VCaP (cell line): ENCODE data around the gene ARHGEF17.

Experiments
- H3K27ac ChIP-seq: fragments of 450-650 bp; 2 replicates; pipeline ENCODE4 v1.5.1; 2017
- TF ChIP-seq, protein P1 (sequence below): fragments of 450-650 bp; conservative IDR thresholded peaks from 2 replicates; pipeline ENCODE4 v1.5.1; 2017; ENCODE audit warnings: mild to moderate bottlenecking, moderate library complexity

ARHGEF17 gene

DNA sequence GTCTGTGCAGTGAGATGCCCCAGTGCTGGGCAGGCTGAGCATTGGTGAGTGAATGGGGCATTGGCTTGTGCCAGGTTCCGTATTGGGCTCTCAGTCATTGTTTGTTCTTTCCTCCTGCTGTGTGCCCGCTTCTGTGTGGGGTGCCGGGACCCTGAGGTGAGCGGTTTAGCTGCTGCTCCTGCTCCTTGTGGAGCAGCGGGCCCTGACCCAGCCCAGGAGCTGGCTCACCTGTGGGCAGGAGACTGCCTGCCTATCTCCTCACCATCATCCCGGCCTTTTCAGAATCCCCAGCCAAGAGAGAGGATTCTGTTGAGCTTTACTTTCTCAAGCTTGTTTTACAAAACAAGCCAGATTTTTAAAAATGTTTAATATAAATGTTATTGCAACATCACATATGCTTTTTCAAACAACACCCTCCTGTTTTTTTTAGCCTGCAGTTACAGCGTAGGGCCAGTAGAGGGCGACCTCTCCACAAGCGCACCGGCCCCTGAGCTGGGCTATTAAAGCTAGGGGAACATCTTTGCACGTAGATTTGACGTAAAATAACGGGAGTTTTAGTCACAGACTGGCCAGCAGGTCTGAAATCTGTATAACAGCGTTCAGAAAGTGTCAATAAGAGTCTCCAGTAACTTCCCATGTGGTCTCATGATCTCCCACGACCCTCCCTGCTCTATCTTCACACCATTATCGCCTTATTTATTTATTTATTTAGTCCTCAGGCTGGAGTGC lies 43.0 kb downstream of the ARHGEF17 start:
- TF ChIP-seq, protein P1, sequence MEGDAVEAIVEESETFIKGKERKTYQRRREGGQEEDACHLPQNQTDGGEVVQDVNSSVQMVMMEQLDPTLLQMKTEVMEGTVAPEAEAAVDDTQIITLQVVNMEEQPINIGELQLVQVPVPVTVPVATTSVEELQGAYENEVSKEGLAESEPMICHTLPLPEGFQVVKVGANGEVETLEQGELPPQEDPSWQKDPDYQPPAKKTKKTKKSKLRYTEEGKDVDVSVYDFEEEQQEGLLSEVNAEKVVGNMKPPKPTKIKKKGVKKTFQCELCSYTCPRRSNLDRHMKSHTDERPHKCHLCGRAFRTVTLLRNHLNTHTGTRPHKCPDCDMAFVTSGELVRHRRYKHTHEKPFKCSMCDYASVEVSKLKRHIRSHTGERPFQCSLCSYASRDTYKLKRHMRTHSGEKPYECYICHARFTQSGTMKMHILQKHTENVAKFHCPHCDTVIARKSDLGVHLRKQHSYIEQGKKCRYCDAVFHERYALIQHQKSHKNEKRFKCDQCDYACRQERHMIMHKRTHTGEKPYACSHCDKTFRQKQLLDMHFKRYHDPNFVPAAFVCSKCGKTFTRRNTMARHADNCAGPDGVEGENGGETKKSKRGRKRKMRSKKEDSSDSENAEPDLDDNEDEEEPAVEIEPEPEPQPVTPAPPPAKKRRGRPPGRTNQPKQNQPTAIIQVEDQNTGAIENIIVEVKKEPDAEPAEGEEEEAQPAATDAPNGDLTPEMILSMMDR, result peak; percentile 100
- no peak overlapping the region for H3K27ac ChIP-seq

DNA sequence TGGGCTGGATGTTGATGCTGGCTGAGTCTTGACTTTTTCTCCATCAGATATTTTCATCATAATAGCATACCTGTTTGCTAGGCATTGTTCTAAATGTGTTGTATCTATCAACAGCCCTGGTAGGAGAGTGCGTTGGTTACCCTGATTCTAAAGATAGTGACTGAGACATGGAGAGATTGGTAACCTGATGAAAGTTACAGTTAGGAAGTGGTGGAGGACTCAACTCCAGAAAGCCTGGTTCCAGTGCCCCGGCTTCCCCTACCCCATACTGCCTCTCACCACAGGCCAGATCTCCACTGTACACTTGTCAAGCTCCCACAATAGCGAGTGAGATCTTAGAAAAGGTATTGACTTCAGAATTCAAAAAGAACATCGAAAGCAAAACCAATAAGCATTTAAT lies 45.3 kb downstream of the ARHGEF17 start:
- TF ChIP-seq, protein P1, result no peak
- H3K27ac ChIP-seq, result no peak overlapping the region

DNA sequence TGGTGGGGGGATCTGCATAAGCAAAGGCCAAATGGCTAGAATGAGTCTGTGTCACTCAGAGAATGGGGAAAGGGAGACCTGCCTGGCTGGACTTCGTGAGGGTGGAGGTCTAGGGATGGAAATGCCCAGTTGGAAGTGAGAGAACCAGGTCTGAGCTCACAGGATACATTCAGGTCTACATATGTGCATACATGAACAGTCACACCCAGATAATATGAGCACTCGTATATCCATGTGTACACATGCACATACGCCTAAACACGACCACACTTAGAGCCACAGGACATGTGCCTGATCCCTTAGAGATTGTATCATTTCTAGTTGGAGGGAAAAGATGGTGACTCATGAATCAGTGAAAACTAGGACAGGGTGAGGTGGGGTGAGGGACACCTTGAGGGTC lies 47.0 kb downstream of the ARHGEF17 start:
- no peak overlapping the region for H3K27ac ChIP-seq
- TF ChIP-seq, protein P1, result no peak

DNA sequence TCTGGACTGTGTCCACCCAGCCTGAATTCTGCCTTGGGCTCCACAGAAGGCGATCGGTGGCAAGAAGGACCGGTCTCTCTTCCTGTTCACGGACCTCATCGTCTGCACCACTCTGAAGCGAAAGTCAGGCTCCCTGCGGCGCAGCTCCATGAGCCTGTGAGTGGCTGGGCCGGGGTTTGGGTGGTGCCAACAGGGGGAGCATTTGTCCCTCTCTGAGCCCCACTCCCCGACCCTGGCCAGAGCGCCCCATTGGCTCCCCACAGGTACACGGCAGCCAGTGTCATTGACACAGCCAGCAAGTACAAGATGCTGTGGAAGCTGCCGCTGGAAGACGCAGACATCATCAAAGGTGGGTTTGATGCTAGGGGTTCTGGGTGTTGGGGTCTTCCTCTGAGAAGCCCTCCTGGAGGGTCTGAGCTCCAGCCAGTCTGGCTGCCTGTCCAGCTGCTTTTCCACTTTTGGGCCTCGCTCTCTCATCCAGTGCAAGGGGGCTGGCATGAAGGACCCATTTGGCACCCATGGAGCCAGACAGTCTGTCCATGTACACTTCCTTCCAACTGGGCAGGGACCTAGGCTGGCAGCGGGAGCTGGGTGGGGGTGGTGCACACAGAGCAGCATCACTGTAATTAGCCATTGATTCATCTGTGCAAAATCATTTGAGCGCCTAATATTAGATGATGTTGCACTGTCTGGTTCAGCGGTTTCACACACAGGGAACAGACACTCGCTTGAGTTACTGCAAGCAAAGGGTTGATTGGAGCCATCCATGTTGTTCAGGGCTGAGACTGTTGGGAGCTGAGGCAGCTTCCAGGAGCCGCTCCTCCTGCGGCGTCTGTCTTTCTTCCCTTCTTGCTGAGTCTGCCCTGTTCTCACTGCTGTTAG lies 49.1 kb downstream of the ARHGEF17 start:
- TF ChIP-seq, protein P1, result no peak
- no peak overlapping the region for H3K27ac ChIP-seq

DNA sequence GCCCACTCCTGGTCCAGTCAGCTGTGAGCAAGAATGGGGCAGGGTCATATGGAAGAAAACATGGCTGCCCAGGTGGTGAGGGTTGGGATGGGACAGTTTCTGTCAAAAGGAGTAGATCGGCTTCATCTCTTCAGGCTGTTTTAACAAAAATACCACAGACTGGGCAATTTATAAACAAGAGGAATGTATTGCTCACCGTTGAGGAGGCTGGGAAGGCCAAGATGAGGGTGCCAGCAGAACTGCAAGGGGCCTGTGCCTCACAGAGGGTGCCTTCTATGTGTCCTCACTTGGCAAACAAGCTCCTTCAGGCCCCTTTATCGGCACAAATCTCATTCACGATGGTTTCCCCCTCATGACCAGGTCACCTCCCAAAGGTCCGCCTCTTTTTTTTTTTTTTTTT lies 50.0 kb downstream of the ARHGEF17 start:
- no peak overlapping the region for H3K27ac ChIP-seq
- TF ChIP-seq, protein P1, result no peak

DNA sequence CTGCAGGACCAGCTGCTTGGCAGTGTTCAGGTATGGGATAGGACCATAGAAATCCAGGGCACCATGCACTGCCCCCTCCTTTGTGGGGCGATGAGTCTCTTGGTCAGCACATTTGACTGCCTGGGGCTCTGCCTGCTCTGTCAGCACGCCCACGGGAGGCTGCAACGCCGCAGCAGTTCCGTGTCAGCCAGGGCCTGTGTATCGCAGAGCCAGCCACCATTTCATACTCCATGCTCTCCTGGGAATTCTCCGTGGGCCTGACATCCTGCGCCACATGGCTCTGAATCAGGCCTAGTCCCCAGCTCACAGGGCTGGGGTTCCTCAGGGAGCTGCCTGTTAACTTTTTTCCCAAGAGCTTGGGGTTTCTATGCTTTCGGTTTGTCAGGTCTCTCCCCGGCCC lies 51.3 kb downstream of the ARHGEF17 start:
- TF ChIP-seq, protein P1, result no peak
- H3K27ac ChIP-seq, result no peak overlapping the region

DNA sequence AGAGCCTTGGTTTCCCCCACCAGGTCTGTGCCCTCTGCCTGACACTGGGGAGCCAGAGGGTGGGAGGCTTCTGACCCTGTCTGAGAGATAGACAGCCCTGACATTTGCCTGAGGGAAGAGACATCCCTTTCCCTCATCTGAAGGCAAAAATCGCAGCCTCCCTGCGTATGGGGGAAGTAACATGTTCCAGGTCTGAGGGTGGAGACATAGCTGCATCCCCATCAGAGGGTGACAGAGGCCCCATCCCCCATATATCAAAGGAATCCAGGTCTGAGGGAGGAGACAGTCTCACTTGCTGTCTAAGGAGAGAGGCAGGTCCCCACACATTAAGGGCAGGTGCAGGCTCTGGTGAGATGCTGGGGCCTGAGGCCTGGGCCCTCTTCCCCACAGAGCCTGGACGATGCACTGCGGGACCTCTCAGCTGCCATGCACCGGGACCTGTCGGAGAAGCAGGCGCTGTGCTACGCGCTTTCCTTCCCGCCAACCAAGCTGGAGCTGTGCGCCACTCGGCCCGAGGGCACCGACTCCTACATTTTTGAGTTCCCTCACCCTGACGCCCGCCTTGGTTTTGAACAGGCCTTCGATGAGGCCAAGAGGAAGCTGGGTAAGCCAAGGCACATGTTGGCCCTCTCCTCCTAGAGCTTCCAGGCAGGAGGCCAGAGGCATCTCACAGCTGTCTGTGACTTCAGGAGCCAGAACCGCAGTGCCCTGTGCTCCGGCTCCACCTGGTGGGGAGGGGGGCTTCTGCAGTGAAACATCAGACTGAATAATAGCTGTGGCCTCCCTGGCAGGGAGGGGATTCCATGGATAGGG lies 52.1 kb downstream of the ARHGEF17 start:
- H3K27ac ChIP-seq, result no peak overlapping the region
- TF ChIP-seq, protein P1, result peak; percentile 87
